Cardiac fibroblast (primary cell): ENCODE measurements around the gene CREB3.

ENCODE experiments used
- DNase-seq, 2 donors: peaks; one replicate each; pipeline versions ENCODE4 v3.0.0 to v3.0.0-alpha.2; 2010; ENCODE audit warnings: low read depth in 2 of 2
- H3K4me3 ChIP-seq, 2 donors: replicated peaks in 1 of 2; 1 replicate in 1 of 2; 2 replicates in 1 of 2; pipeline ENCODE4 v1.5.1; 2011; ENCODE audit warnings: low read depth in 2 of 2, low read length in 2 of 2, mild to moderate bottlenecking in 2 of 2, moderate library complexity in 1 of 2
- CTCF ChIP-seq: IDR thresholded peaks from one replicate; pipeline ENCODE4 v1.5.1; 2011; ENCODE audit warnings: low read depth, mild to moderate bottlenecking, low read length, inconsistent platforms

Gene CREB3

DNA sequence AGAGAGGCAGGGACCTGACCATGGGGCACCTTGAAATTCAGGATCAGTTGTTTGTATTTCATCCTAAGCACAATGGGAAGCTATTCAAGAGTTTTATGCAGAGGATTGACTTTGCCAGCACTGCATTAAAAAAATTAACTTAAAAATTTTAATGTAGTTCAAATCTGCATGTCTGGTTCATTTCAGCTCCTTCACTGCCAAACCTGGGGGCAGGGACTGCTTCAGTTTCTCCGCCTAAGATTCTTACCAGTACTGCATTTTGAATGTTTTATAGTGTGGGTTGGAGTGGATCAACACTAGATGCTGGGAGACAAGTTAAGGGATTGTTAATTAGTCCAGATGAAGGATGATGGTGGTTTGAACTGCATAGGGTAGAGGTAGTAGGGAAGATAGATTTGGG lies 37.3 kb downstream of the CREB3 start:
- no peak for TF ChIP-seq CTCF
- no peak overlapping the region for H3K4me3 ChIP-seq
- DNase-seq: no peak

DNA sequence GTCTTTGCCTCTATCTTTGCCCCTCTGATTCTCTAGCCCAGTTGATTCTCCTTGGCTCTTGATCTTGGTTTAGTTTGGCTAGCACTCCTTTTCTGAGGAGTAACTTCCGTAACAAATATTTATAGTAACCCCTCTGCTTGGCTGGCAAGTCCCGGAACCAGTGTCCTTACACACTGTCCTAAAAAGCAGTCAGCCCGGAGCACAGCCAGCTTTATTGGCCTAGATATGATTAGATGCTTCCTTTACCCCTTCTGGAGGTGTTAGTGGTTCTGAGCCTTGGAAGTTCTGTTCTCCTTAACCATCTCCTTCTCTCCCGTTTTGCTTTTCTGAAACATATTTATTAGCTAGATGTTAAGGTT lies 38.6 kb downstream of the CREB3 start:
- no peak for DNase-seq
- no peak for TF ChIP-seq CTCF
- no peak overlapping the region for H3K4me3 ChIP-seq

GRCh38 chr9:35771534-35771933 lies 39.1 kb downstream of the CREB3 start:
- no peak for TF ChIP-seq CTCF
- DNase-seq: peak; percentile 63 to 66

GRCh38 chr9:35771943-35772342 lies 39.5 kb downstream of the CREB3 start:
- DNase-seq: peak; percentile 32 to 48
- no peak overlapping the region for H3K4me3 ChIP-seq
- no peak for TF ChIP-seq CTCF

More at GRCh38 chr9:35771534-35771933, 39.1 kb downstream of the CREB3 start:
- no peak overlapping the region for H3K4me3 ChIP-seq

- TF ChIP-seq CTCF: no peak
- H3K4me3 ChIP-seq: no peak overlapping the region
- DNase-seq: peak in 1 of 2 donors; percentile 46
These were observed 42.6 kb downstream of the CREB3 start for GRCh38 chr9:35774907-35775635.

DNA sequence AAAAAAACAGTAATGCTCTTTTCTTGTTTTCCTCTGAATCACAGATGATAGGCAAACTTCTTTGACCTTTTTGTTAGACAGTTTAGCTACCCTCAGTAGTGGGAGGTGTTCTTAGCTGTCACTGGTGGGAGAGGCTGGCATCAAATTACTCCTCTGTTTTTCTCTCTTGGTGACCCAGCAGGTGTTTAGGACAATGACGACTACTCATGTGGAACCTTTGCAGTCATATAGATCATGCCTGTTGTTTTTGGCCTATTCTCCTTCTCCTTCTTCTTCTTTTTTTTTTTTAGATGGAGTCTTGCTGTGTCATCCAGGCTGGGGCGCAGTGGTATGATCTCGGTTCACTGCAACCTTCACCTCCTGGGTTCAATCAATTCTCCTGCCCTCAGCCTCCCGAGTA lies 43.6 kb downstream of the CREB3 start:
- DNase-seq: no peak
- no peak overlapping the region for H3K4me3 ChIP-seq
- TF ChIP-seq CTCF: no peak

GRCh38 chr9:35778496-35778895 lies 46.0 kb downstream of the CREB3 start:
- no peak for DNase-seq
- TF ChIP-seq CTCF: no peak
- H3K4me3 ChIP-seq: no peak overlapping the region
